A549 (cell line): ENCODE data around the gene SRGN.

ENCODE experiments used
- CTCF ChIP-seq: fragments of >200 bp; sonication (Bioruptor Twin); formaldehyde crosslinking; IDR thresholded peaks from 3 replicates; pipeline ENCODE4 v1.5.1; 2016
- PBX3 ChIP-seq: IDR thresholded peaks from 2 replicates; pipeline ENCODE4 v1.6.1; 2012
- POLR2A ChIP-seq: IDR thresholded peaks from 2 replicates; pipeline ENCODE4 v1.6.1; 2012; ENCODE audit warnings: mild to moderate bottlenecking, low read length
- SMC3 ChIP-seq: fragments of >200 bp; sonication (Bioruptor Twin); formaldehyde crosslinking; IDR thresholded peaks from 3 replicates; pipeline ENCODE4 v1.6.1; 2018; ENCODE audit warnings: inconsistent platforms
- SREBF2 ChIP-seq: fragments of 450-650 bp; IDR thresholded peaks from 2 replicates; pipeline ENCODE4 v1.6.1; 2014; ENCODE audit warnings: mild to moderate bottlenecking, moderate library complexity

- no peak for TF ChIP-seq CTCF
- no peak for TF ChIP-seq SMC3
- TF ChIP-seq PBX3 = no peak
- no peak for TF ChIP-seq POLR2A
- no peak for TF ChIP-seq SREBF2
These were observed 36.6 kb upstream of the SRGN start for GRCh38 chr10:69051303-69051702.
